ENCODE measurements around the gene TNFRSF25. TPM values are rescaled to one million over a fixed set of nuclear protein-coding genes. Genes with fewer than 3 reads are reported as not detected.

The TNFRSF25 gene
- total and polyA plus RNA-seq, 2 donors: 29.1 to 51.6 TPM

- H3K4me3 ChIP-seq (ENCODE audit: low read length in 2 of 2): peak overlapping the region in 1 of 2 donors; percentile 13
- DNase-seq (ENCODE audit: low read depth in 6 of 9, low spot score in 9 of 9): no peak
- H3K4me1 ChIP-seq (ENCODE audit: control insufficient read depth in 2 of 2, insufficient read depth in 2 of 2, low read length in 2 of 2): peaks cover 0 to 12% of the 10 kb centered on the region in 2 donors
- no peak overlapping the region for H3K27ac ChIP-seq (ENCODE audit: low read depth in 1 of 2, low read length in 1 of 2)
- no peaks in the 10 kb centered on the region for H3K36me3 ChIP-seq (ENCODE audit: control insufficient read depth in 2 of 2, insufficient read depth in 2 of 2, low read length in 1 of 2)
- 2% methylated on average over 79 of the region's 80 CpGs for WGBS
- H3K9me3 ChIP-seq (ENCODE audit: control insufficient read depth in 2 of 2, insufficient read depth in 1 of 2, low read length in 1 of 2): no peaks in the 10 kb centered on the region
- peaks cover 38 to 76% of the 10 kb centered on the region in 2 donors for H3K27me3 ChIP-seq (ENCODE audit: control insufficient read depth in 2 of 2, insufficient read depth in 1 of 2, low read length in 1 of 2)
Measured at GRCh38 chr1:6485168-6486101, 19.5 kb upstream of the TNFRSF25 start.

GRCh38 chr1:6484826-6485167 lies 18.8 kb upstream of the TNFRSF25 start:
- 16% methylated on average over 13 of the region's 13 CpGs for WGBS
- no peaks in the 10 kb centered on the region for H3K36me3 ChIP-seq (ENCODE audit: control insufficient read depth in 2 of 2, insufficient read depth in 2 of 2, low read length in 1 of 2)
- no peak overlapping the region for H3K4me3 ChIP-seq (ENCODE audit: low read length in 2 of 2)
- no peak overlapping the region for H3K27ac ChIP-seq (ENCODE audit: low read depth in 1 of 2, low read length in 1 of 2)
- no peak for DNase-seq (ENCODE audit: low read depth in 6 of 9, low spot score in 9 of 9)
- no peaks in the 10 kb centered on the region for H3K9me3 ChIP-seq (ENCODE audit: control insufficient read depth in 2 of 2, insufficient read depth in 1 of 2, low read length in 1 of 2)
- H3K4me1 ChIP-seq (ENCODE audit: control insufficient read depth in 2 of 2, insufficient read depth in 2 of 2, low read length in 2 of 2): peaks cover 0 to 6% of the 10 kb centered on the region in 2 donors
- H3K27me3 ChIP-seq (ENCODE audit: control insufficient read depth in 2 of 2, insufficient read depth in 1 of 2, low read length in 1 of 2): peaks cover 38 to 72% of the 10 kb centered on the region in 2 donors

- Histone ChIP-seq H3K4me1 (ENCODE audit: control insufficient read depth in 2 of 2, insufficient read depth in 2 of 2, low read length in 2 of 2) (peaks cover 0 to 3% of the 10 kb centered on the region in 2 donors), H3K4me3 (ENCODE audit: low read length in 2 of 2) (no peak overlapping the region), H3K27ac (ENCODE audit: low read depth in 1 of 2, low read length in 1 of 2) (no peak overlapping the region), H3K27me3 (ENCODE audit: control insufficient read depth in 2 of 2, insufficient read depth in 1 of 2, low read length in 1 of 2) (peaks cover 38 to 66% of the 10 kb centered on the region in 2 donors), H3K9me3 (ENCODE audit: control insufficient read depth in 2 of 2, insufficient read depth in 1 of 2, low read length in 1 of 2) (no peaks in the 10 kb centered on the region), H3K36me3 (ENCODE audit: control insufficient read depth in 2 of 2, insufficient read depth in 2 of 2, low read length in 1 of 2) (no peaks in the 10 kb centered on the region)
- DNase-seq (ENCODE audit: low read depth in 6 of 9, low spot score in 9 of 9): no peak
- WGBS: 97% methylated on average over 7 of the region's 7 CpGs
Measured at GRCh38 chr1:6483761-6484117, 17.8 kb upstream of the TNFRSF25 start.

GRCh38 chr1:6483017-6483760 lies 17.2 kb upstream of the TNFRSF25 start:
- Histone ChIP-seq H3K27me3 (ENCODE audit: control insufficient read depth in 2 of 2, insufficient read depth in 1 of 2, low read length in 1 of 2) (peaks cover 38 to 63% of the 10 kb centered on the region in 2 donors), H3K4me3 (ENCODE audit: low read length in 2 of 2) (no peak overlapping the region), H3K4me1 (ENCODE audit: control insufficient read depth in 2 of 2, insufficient read depth in 2 of 2, low read length in 2 of 2) (peaks cover 0 to 3% of the 10 kb centered on the region in 2 donors), H3K27ac (ENCODE audit: low read depth in 1 of 2, low read length in 1 of 2) (no peak overlapping the region), H3K36me3 (ENCODE audit: control insufficient read depth in 2 of 2, insufficient read depth in 2 of 2, low read length in 1 of 2) (no peaks in the 10 kb centered on the region), H3K9me3 (ENCODE audit: control insufficient read depth in 2 of 2, insufficient read depth in 1 of 2, low read length in 1 of 2) (no peaks in the 10 kb centered on the region)
- DNase-seq (ENCODE audit: low read depth in 6 of 9, low spot score in 9 of 9): no peak
- 84% methylated on average over 14 of the region's 14 CpGs for WGBS

GRCh38 chr1:6481820-6482219 lies 15.8 kb upstream of the TNFRSF25 start:
- H3K9me3 ChIP-seq (ENCODE audit: control insufficient read depth in 2 of 2, insufficient read depth in 1 of 2, low read length in 1 of 2): no peaks in the 10 kb centered on the region
- no peaks in the 10 kb centered on the region for H3K36me3 ChIP-seq (ENCODE audit: control insufficient read depth in 2 of 2, insufficient read depth in 2 of 2, low read length in 1 of 2)
- no peak for DNase-seq (ENCODE audit: low read depth in 6 of 9, low spot score in 9 of 9)
- peaks cover 38 to 55% of the 10 kb centered on the region in 2 donors for H3K27me3 ChIP-seq (ENCODE audit: control insufficient read depth in 2 of 2, insufficient read depth in 1 of 2, low read length in 1 of 2)
- 89% methylated on average over 5 of the region's 5 CpGs for WGBS
- no peak overlapping the region for H3K4me3 ChIP-seq (ENCODE audit: low read length in 2 of 2)
- H3K27ac ChIP-seq (ENCODE audit: low read depth in 1 of 2, low read length in 1 of 2): no peak overlapping the region
- peaks cover 0 to 3% of the 10 kb centered on the region in 2 donors for H3K4me1 ChIP-seq (ENCODE audit: control insufficient read depth in 2 of 2, insufficient read depth in 2 of 2, low read length in 2 of 2)

- no peak overlapping the region for H3K4me3 ChIP-seq (ENCODE audit: low read length in 2 of 2)
- H3K27me3 ChIP-seq (ENCODE audit: control insufficient read depth in 2 of 2, insufficient read depth in 1 of 2, low read length in 1 of 2): peaks cover 0 to 16% of the 10 kb centered on the region in 2 donors
- DNase-seq (ENCODE audit: low read depth in 6 of 9, low spot score in 9 of 9): no peak
- no peaks in the 10 kb centered on the region for H3K9me3 ChIP-seq (ENCODE audit: control insufficient read depth in 2 of 2, insufficient read depth in 1 of 2, low read length in 1 of 2)
- no peaks in the 10 kb centered on the region for H3K36me3 ChIP-seq (ENCODE audit: control insufficient read depth in 2 of 2, insufficient read depth in 2 of 2, low read length in 1 of 2)
- WGBS: 91% methylated on average over 24 of the region's 24 CpGs
- H3K4me1 ChIP-seq (ENCODE audit: control insufficient read depth in 2 of 2, insufficient read depth in 2 of 2, low read length in 2 of 2): peaks cover 0 to 5% of the 10 kb centered on the region in 2 donors
- no peak overlapping the region for H3K27ac ChIP-seq (ENCODE audit: low read depth in 1 of 2, low read length in 1 of 2)
Measured at GRCh38 chr1:6477039-6477820, 11.3 kb upstream of the TNFRSF25 start.

GRCh38 chr1:6476483-6476882 lies 10.5 kb upstream of the TNFRSF25 start:
- Histone ChIP-seq H3K27me3 (ENCODE audit: control insufficient read depth in 2 of 2, insufficient read depth in 1 of 2, low read length in 1 of 2) (peaks cover 0 to 12% of the 10 kb centered on the region in 2 donors), H3K9me3 (ENCODE audit: control insufficient read depth in 2 of 2, insufficient read depth in 1 of 2, low read length in 1 of 2) (no peaks in the 10 kb centered on the region), H3K4me3 (ENCODE audit: low read length in 2 of 2) (no peak overlapping the region), H3K4me1 (ENCODE audit: control insufficient read depth in 2 of 2, insufficient read depth in 2 of 2, low read length in 2 of 2) (peaks cover 0 to 5% of the 10 kb centered on the region in 2 donors), H3K27ac (ENCODE audit: low read depth in 1 of 2, low read length in 1 of 2) (no peak overlapping the region), H3K36me3 (ENCODE audit: control insufficient read depth in 2 of 2, insufficient read depth in 2 of 2, low read length in 1 of 2) (no peaks in the 10 kb centered on the region)
- WGBS: 96% methylated on average over 5 of the region's 5 CpGs
- DNase-seq (ENCODE audit: low read depth in 6 of 9, low spot score in 9 of 9): no peak

GRCh38 chr1:6475381-6476133 lies 9.6 kb upstream of the TNFRSF25 start:
- Histone ChIP-seq H3K27ac (ENCODE audit: low read depth in 1 of 2, low read length in 1 of 2) (no peak overlapping the region), H3K4me3 (ENCODE audit: low read length in 2 of 2) (no peak overlapping the region), H3K27me3 (ENCODE audit: control insufficient read depth in 2 of 2, insufficient read depth in 1 of 2, low read length in 1 of 2) (peaks cover 0 to 8% of the 10 kb centered on the region in 2 donors), H3K4me1 (ENCODE audit: control insufficient read depth in 2 of 2, insufficient read depth in 2 of 2, low read length in 2 of 2) (peaks cover 0 to 5% of the 10 kb centered on the region in 2 donors), H3K36me3 (ENCODE audit: control insufficient read depth in 2 of 2, insufficient read depth in 2 of 2, low read length in 1 of 2) (no peaks in the 10 kb centered on the region), H3K9me3 (ENCODE audit: control insufficient read depth in 2 of 2, insufficient read depth in 1 of 2, low read length in 1 of 2) (no peaks in the 10 kb centered on the region)
- WGBS: 30% methylated on average over 33 of the region's 33 CpGs
- peak in 3 of 9 donors; percentile 50 to 70 (median 61) for DNase-seq (ENCODE audit: low read depth in 6 of 9, low spot score in 9 of 9)
